Measurements from ENCODE around the gene LLGL2.

- TF ChIP-seq CTCF (IDR thresholded peaks at IDR 0.05) (no peak), EZH2 (IDR thresholded peaks at IDR 0.05) (no peak), EZH2phosphoT487 (IDR thresholded peaks at IDR 0.05) (no peak)
These were observed 87.6 kb downstream of the LLGL2 start for GRCh38 chr17:75612906-75613626.

Data from neural progenitor cell (in vitro differentiated cells).